Naive thymus-derived CD4-positive, alpha-beta T cell (primary cell): ENCODE data around the gene ADGRF4. TPM values are rescaled to one million over a fixed set of nuclear protein-coding genes. Genes with fewer than 3 reads are reported as not detected.

Experiments
- ATAC-seq: fragments of 150-1000 bp; cut with Tn5 transposase; 2 replicates; pipeline ENCODE4 v1.10.0; 2021; ENCODE audit warnings: mild to moderate bottlenecking, moderate library complexity
- CTCF ChIA-PET: fragments of 350-600 bp; sonication (Branson Sonifier 250); formaldehyde crosslinking; loops from one replicate; lab custom pipeline; 2021; ENCODE audit warnings: antibody characterized with exemption; lab: Charles Lee
- POLR2A ChIA-PET: fragments of 350-600 bp; sonication (Branson Sonifier 250); formaldehyde crosslinking; loops from one replicate; lab custom pipeline; 2021; ENCODE audit warnings: antibody characterized with exemption, inconsistent platforms; lab: Charles Lee
- DNase-seq, 9 donors: peaks; one replicate each; pipeline versions ENCODE4 v3.0.0 to v3.0.0-alpha.2; 2020 to 2022; ENCODE audit warnings: mixed read lengths in 1 of 9
- H3K27ac ChIP-seq: one replicate; pipeline ENCODE4 v1.7.0; 2013; ENCODE audit warnings: mild to moderate bottlenecking, low read depth, low read length, moderate library complexity
- H3K27me3 ChIP-seq, 2 donors: one replicate each; pipeline ENCODE4 v1.7.0; 2013; ENCODE audit warnings: low read length in 2 of 2, mild to moderate bottlenecking in 2 of 2, moderate library complexity in 2 of 2; ENCODE audit not compliant: control insufficient read depth in 2 of 2, insufficient read depth in 2 of 2
- H3K36me3 ChIP-seq, 3 experiments: 1 replicate in 2 of 3; 2 replicates in 1 of 3; pipeline ENCODE4 v1.7.0; 2013; ENCODE audit warnings: low read length in 3 of 3, mild to moderate bottlenecking in 3 of 3, moderate library complexity in 1 of 3; ENCODE audit not compliant: insufficient read depth in 3 of 3, control insufficient read depth in 2 of 3
- H3K4me1 ChIP-seq, 2 donors: one replicate each; pipeline ENCODE4 v1.7.0; 2013; ENCODE audit warnings: low read length in 2 of 2, mild to moderate bottlenecking in 2 of 2, moderate library complexity in 1 of 2; ENCODE audit not compliant: control insufficient read depth in 2 of 2, insufficient read depth in 2 of 2
- H3K4me3 ChIP-seq: 2 replicates; pipeline ENCODE4 v1.7.0; 2013; ENCODE audit warnings: mild to moderate bottlenecking, low read length
- H3K9me3 ChIP-seq, 3 experiments: 1 replicate in 2 of 3; 2 replicates in 1 of 3; pipeline ENCODE4 v1.7.0; 2013; ENCODE audit warnings: low read length in 3 of 3; ENCODE audit not compliant: control insufficient read depth in 2 of 3
- H3K27ac Mint-ChIP-seq, 9 donors: one replicate each; pipeline ENCODE4 v1.8.0; 2020 to 2022; ENCODE audit warnings: mixed read lengths in 9 of 9, mild to moderate bottlenecking in 8 of 9, moderate library complexity in 5 of 9, inconsistent platforms in 2 of 9
- H3K27me3 Mint-ChIP-seq, 5 donors: one replicate each; pipeline ENCODE4 v1.8.0; 2021 to 2022; ENCODE audit warnings: mixed read lengths in 5 of 5, mild to moderate bottlenecking in 1 of 5
- H3K36me3 Mint-ChIP-seq, 5 donors: one replicate each; pipeline ENCODE4 v1.8.0; 2020 to 2022; ENCODE audit warnings: mixed read lengths in 5 of 5, mild to moderate bottlenecking in 3 of 5, inconsistent platforms in 1 of 5
- H3K4me1 Mint-ChIP-seq, 7 donors: one replicate each; pipeline ENCODE4 v1.8.0; 2020 to 2022; ENCODE audit warnings: mixed read lengths in 7 of 7, mild to moderate bottlenecking in 3 of 7, inconsistent platforms in 1 of 7
- H3K4me3 Mint-ChIP-seq, 10 donors: one replicate each; pipeline ENCODE4 v1.8.0; 2020 to 2022; ENCODE audit warnings: mild to moderate bottlenecking in 10 of 10, mixed read lengths in 10 of 10, moderate library complexity in 6 of 10, inconsistent platforms in 2 of 10
- H3K9me3 Mint-ChIP-seq, 11 donors: one replicate each; pipeline ENCODE4 v1.8.0; 2020 to 2022; ENCODE audit warnings: mixed read lengths in 11 of 11, mild to moderate bottlenecking in 4 of 11, inconsistent platforms in 1 of 11, moderate library complexity in 1 of 11
- intact Hi-C, 2 donors: fragments of 100-400 bp; cut with micrococcal nuclease; formaldehyde crosslinking; loops; one replicate each; pipeline ENCODE4 v1.15.1; 2023
- polyA plus RNA-seq, 2 donors: library from polyadenylated mRNA; unstranded; fragments of 300-500 nt; fragmentation: Illumina TruSeq; gene quantifications; one replicate each; pipeline ENCODE4 v1.2.3, GENCODE V29; 2021
- total RNA-seq, 6 experiments: library from RNA in 5 of 6; stranded (reverse) in 5 of 6; gene quantifications; 1 replicate in 5 of 6; 2 replicates in 1 of 6; pipeline ENCODE4 v1.2.3 and lab custom pipeline; 2021 to 2026

Gene ADGRF4
- total and polyA plus RNA-seq, 7 experiments from 2014 or later = not detected

DNA sequence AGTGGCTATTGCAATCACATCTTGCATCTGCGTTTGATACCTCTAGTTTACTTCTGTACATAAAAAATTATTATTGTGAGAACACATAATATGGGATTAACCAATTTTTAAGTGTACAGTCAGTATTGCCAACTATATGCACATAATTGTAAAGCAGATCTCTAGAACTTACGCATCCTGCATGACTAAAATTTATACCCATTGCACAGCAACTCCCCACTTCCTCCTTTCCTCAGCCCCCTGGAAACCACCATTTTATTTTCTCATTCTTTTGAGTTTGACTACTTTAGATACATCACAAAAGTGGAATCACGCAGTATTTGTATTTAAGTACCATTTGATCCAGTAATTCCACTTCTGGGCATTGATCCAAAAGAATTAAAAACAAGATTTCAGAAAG lies 64.1 kb downstream of the ADGRF4 start:
- no peak overlapping the region for H3K27ac Mint-ChIP-seq
- POLR2A ChIA-PET = no interaction called here
- no peak for DNase-seq
- H3K9me3 Mint-ChIP-seq = peaks cover 0 to 9% (median 3%) of the 10 kb centered on the region in 11 donors
- H3K27ac ChIP-seq = no peak overlapping the region
- CTCF ChIA-PET = no interaction called here
- H3K36me3 Mint-ChIP-seq = no peaks in the 10 kb centered on the region
- no peaks in the 10 kb centered on the region for H3K9me3 ChIP-seq
- no peaks in the 10 kb centered on the region for H3K36me3 ChIP-seq
- no peaks in the 10 kb centered on the region for H3K4me1 Mint-ChIP-seq
- no peaks in the 10 kb centered on the region for H3K4me1 ChIP-seq
- intact Hi-C loops = no loop called here
- H3K4me3 Mint-ChIP-seq = no peak overlapping the region
- peaks cover 5 to 22% (median 9%) of the 10 kb centered on the region in 5 donors for H3K27me3 Mint-ChIP-seq
- no peaks in the 10 kb centered on the region for H3K27me3 ChIP-seq
- ATAC-seq = no peak
- H3K4me3 ChIP-seq = no peak overlapping the region

DNA sequence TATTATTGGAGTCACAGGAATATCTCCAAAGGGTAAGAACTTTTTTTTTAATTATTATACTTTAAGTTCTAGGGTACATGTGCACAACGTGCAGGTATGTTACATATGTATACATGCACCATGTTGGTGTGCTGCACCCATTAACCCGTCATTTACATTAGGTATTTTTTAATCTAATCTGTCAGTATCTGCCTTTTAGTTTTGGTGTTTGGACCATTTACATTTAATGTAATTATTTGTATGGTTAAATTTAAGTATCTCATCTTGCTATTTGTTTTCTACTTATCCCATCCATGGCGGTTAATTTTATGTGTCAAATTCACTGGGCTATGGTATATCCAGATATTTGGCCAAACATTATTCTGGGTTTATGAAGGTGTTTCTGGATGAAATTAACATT lies 68.1 kb downstream of the ADGRF4 start:
- peaks cover 5 to 23% (median 10%) of the 10 kb centered on the region in 5 donors for H3K27me3 Mint-ChIP-seq
- H3K36me3 ChIP-seq = no peaks in the 10 kb centered on the region
- DNase-seq = no peak
- no peak overlapping the region for H3K4me3 Mint-ChIP-seq
- no peak overlapping the region for H3K27ac ChIP-seq
- peaks cover 0 to 9% (median 3%) of the 10 kb centered on the region in 11 donors for H3K9me3 Mint-ChIP-seq
- ChIA-PET CTCF (no interaction called here), POLR2A (no interaction called here)
- no peaks in the 10 kb centered on the region for H3K4me1 Mint-ChIP-seq
- H3K4me3 ChIP-seq = no peak overlapping the region
- H3K36me3 Mint-ChIP-seq = no peaks in the 10 kb centered on the region
- no peaks in the 10 kb centered on the region for H3K9me3 ChIP-seq
- no peaks in the 10 kb centered on the region for H3K27me3 ChIP-seq
- no peak for ATAC-seq
- no peak overlapping the region for H3K27ac Mint-ChIP-seq
- no peaks in the 10 kb centered on the region for H3K4me1 ChIP-seq
- intact Hi-C loops = no loop called here

DNA sequence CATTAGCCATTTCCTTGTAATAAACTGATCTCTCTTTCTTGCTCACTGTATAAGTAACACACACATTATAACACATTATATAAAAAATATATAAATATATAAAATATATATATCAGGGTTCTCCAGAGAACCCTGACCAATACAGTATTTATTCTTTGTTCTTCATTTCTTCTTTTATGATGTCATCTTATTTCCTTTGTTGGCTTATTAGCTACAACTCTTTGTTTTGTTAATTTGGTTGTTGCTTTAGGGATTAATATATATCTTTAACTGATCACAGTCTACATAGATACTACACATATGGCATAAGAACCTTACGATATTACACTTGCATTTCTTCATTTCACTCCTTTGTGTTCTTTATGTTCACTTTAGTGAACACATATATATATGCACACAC lies 68.7 kb downstream of the ADGRF4 start:
- Mint-ChIP-seq H3K27ac (no peak overlapping the region), H3K27me3 (peaks cover 5 to 23% (median 10%) of the 10 kb centered on the region in 5 donors), H3K4me3 (no peak overlapping the region), H3K36me3 (no peaks in the 10 kb centered on the region), H3K4me1 (no peaks in the 10 kb centered on the region), H3K9me3 (peaks cover 0 to 9% (median 3%) of the 10 kb centered on the region in 11 donors)
- ChIA-PET POLR2A (no interaction called here), CTCF (no interaction called here)
- Histone ChIP-seq H3K27me3 (no peaks in the 10 kb centered on the region), H3K36me3 (no peaks in the 10 kb centered on the region), H3K4me1 (no peaks in the 10 kb centered on the region), H3K9me3 (no peaks in the 10 kb centered on the region), H3K27ac (no peak overlapping the region), H3K4me3 (no peak overlapping the region)
- intact Hi-C loops = no loop called here
- no peak for DNase-seq
- ATAC-seq = no peak

DNA sequence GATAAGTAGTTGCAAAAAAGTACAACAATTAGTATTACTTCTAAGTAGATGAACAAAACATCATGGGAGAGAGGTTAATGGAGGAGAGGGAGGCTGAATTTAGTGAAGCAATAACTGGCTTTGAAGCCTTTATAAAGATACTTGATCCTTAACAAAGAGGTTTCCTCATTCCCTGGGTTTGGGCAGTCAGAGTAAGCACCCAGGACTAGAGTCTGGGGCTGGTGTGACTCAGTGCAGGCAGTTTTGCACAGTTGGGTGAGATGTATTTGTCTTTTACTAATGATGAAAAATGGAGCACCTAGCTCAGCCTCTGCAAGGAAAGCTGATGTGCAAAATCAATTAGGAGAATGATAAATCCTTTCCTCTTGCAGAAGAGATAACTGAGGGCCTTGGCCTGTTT lies 71.6 kb downstream of the ADGRF4 start:
- peaks cover 0 to 20% (median 6%) of the 10 kb centered on the region in 5 donors for H3K27me3 Mint-ChIP-seq
- H3K4me3 Mint-ChIP-seq = no peak overlapping the region
- no peak for ATAC-seq
- no peaks in the 10 kb centered on the region for H3K4me1 ChIP-seq
- no peak overlapping the region for H3K27ac Mint-ChIP-seq
- H3K27me3 ChIP-seq = no peaks in the 10 kb centered on the region
- no peak overlapping the region for H3K4me3 ChIP-seq
- H3K36me3 ChIP-seq = no peaks in the 10 kb centered on the region
- H3K36me3 Mint-ChIP-seq = no peaks in the 10 kb centered on the region
- intact Hi-C loops = no loop called here
- DNase-seq = no peak
- no peak overlapping the region for H3K27ac ChIP-seq
- CTCF ChIA-PET = interaction anchor here (0.7 kb wide), 1 partner anchor 10 kb away, joined by 4 read pairs; no protein-coding TSS in a partner anchor
- peaks cover 0 to 9% (median 3%) of the 10 kb centered on the region in 11 donors for H3K9me3 Mint-ChIP-seq
- H3K9me3 ChIP-seq = no peaks in the 10 kb centered on the region
- no peaks in the 10 kb centered on the region for H3K4me1 Mint-ChIP-seq
- POLR2A ChIA-PET = no interaction called here

Other genes starting within 250 kb of the ADGRF4 start
- 10 to 100 TPM; 21.8 to 37.0 (median 27.9) TPM for gene CD2AP, start 220.8 kb upstream of the ADGRF4 start, total RNA-seq
- gene CD2AP, start 220.8 kb upstream of the ADGRF4 start, polyA plus RNA-seq = 1 to 10 TPM; 7.6 to 7.7 TPM
- not detected for gene OPN5, start 83.5 kb downstream of the ADGRF4 start, total RNA-seq
- not detected for gene OPN5, start 83.5 kb downstream of the ADGRF4 start, polyA plus RNA-seq